ENCODE data around the gene GABPA.

GABPA gene

GRCh38 chr21:25790878-25791204 is 56.1 kb downstream of the GABPA start:
- Histone ChIP-seq H2BK15ac (ENCODE audit: low read length) (no peak overlapping the region), H2BK12ac (ENCODE audit: low read length) (no peak overlapping the region), H3K4ac (ENCODE audit: low read length) (no peak overlapping the region), H3K27ac (replicated peaks; ENCODE audit: low read length) (no peak overlapping the region), H4K91ac (ENCODE audit: low read depth, low read length, poor library complexity) (no peak overlapping the region), H2BK5ac (ENCODE audit: low read length) (no peak overlapping the region), H3K9ac (ENCODE audit: low read depth, low read length, poor library complexity) (no peak overlapping the region), H3K18ac (ENCODE audit: low read length) (no peak overlapping the region), H2AFZ (ENCODE audit: low read length) (peak overlapping the region; percentile 81), H3K4me2 (ENCODE audit: insufficient read depth, low read length, poor library complexity, severe bottlenecking) (no peak overlapping the region), H3K9me3 (replicated peaks in 1 of 2; ENCODE audit: control insufficient read depth in 2 of 2, insufficient read depth in 1 of 2, low read depth in 1 of 2, low read length in 2 of 2) (no peaks in the 10 kb centered on the region), H3K27me3 (ENCODE audit: control insufficient read depth in 3 of 3, insufficient read depth in 3 of 3, low read depth in 1 of 3, low read length in 3 of 3) (no peaks in the 10 kb centered on the region), H3K36me3 (replicated peaks in 1 of 2; ENCODE audit: control insufficient read depth in 2 of 2, insufficient read depth in 2 of 2, low read length in 2 of 2) (no peaks in the 10 kb centered on the region), H2BK120ac (ENCODE audit: low read depth, low read length) (no peak overlapping the region), H2AK5ac (ENCODE audit: low read depth, low read length) (no peak overlapping the region), H3K79me1 (ENCODE audit: low read depth, low read length) (no peaks in the 10 kb centered on the region), H3K4me3 (ENCODE audit: low read length in 2 of 2) (no peak overlapping the region), H3K14ac (ENCODE audit: low read length) (no peak overlapping the region), H4K8ac (ENCODE audit: low read depth, low read length) (no peak overlapping the region), H3K4me1 (ENCODE audit: control insufficient read depth in 2 of 2, insufficient read depth in 1 of 2, low read depth in 1 of 2, low read length in 2 of 2) (peaks cover 0 to 3% of the 10 kb centered on the region in 2 donors), H3K23ac (ENCODE audit: low read depth, low read length, poor library complexity) (no peak overlapping the region)
- no peak for DNase-seq (ENCODE audit: low spot score)

- Histone ChIP-seq H3K27me3 (ENCODE audit: control insufficient read depth in 3 of 3, insufficient read depth in 3 of 3, low read depth in 1 of 3, low read length in 3 of 3) (no peaks in the 10 kb centered on the region), H3K4me3 (ENCODE audit: low read length in 2 of 2) (no peak overlapping the region), H3K23ac (ENCODE audit: low read depth, low read length, poor library complexity) (no peak overlapping the region), H2AFZ (ENCODE audit: low read length) (no peak overlapping the region), H3K14ac (ENCODE audit: low read length) (no peak overlapping the region), H2BK5ac (ENCODE audit: low read length) (no peak overlapping the region), H3K27ac (replicated peaks; ENCODE audit: low read length) (no peak overlapping the region), H2BK15ac (ENCODE audit: low read length) (no peak overlapping the region), H4K91ac (ENCODE audit: low read depth, low read length, poor library complexity) (no peak overlapping the region), H3K9ac (ENCODE audit: low read depth, low read length, poor library complexity) (no peak overlapping the region), H3K18ac (ENCODE audit: low read length) (no peak overlapping the region), H2BK120ac (ENCODE audit: low read depth, low read length) (no peak overlapping the region), H4K8ac (ENCODE audit: low read depth, low read length) (no peak overlapping the region), H2AK5ac (ENCODE audit: low read depth, low read length) (no peak overlapping the region), H2BK12ac (ENCODE audit: low read length) (no peak overlapping the region), H3K36me3 (replicated peaks in 1 of 2; ENCODE audit: control insufficient read depth in 2 of 2, insufficient read depth in 2 of 2, low read length in 2 of 2) (no peaks in the 10 kb centered on the region), H3K9me3 (replicated peaks in 1 of 2; ENCODE audit: control insufficient read depth in 2 of 2, insufficient read depth in 1 of 2, low read depth in 1 of 2, low read length in 2 of 2) (no peaks in the 10 kb centered on the region), H3K79me1 (ENCODE audit: low read depth, low read length) (no peaks in the 10 kb centered on the region), H3K4me2 (ENCODE audit: insufficient read depth, low read length, poor library complexity, severe bottlenecking) (no peak overlapping the region), H3K4ac (ENCODE audit: low read length) (no peak overlapping the region), H3K4me1 (ENCODE audit: control insufficient read depth in 2 of 2, insufficient read depth in 1 of 2, low read depth in 1 of 2, low read length in 2 of 2) (peaks cover 0 to 3% of the 10 kb centered on the region in 2 donors)
- no peak for DNase-seq (ENCODE audit: low spot score)
- WGBS, 2 donors (ENCODE audit: extremely low coverage in 2 of 2, insufficient read length in 2 of 2, insufficient replicate concordance in 1 of 2), result no CpG with 5 or more reads among the region's 1 CpG
Measured at GRCh38 chr21:25791319-25791718, 56.5 kb downstream of the GABPA start.

GRCh38 chr21:25801217-25802014 is 66.6 kb downstream of the GABPA start:
- Histone ChIP-seq H2AFZ (ENCODE audit: low read length) (peak overlapping the region; percentile 87), H3K4me3 (ENCODE audit: low read length in 2 of 2) (no peak overlapping the region), H2AK5ac (ENCODE audit: low read depth, low read length) (no peak overlapping the region), H3K27ac (replicated peaks; ENCODE audit: low read length) (no peak overlapping the region), H4K91ac (ENCODE audit: low read depth, low read length, poor library complexity) (no peak overlapping the region), H3K79me1 (ENCODE audit: low read depth, low read length) (no peaks in the 10 kb centered on the region), H3K36me3 (replicated peaks in 1 of 2; ENCODE audit: control insufficient read depth in 2 of 2, insufficient read depth in 2 of 2, low read length in 2 of 2) (no peaks in the 10 kb centered on the region), H2BK12ac (ENCODE audit: low read length) (no peak overlapping the region), H3K18ac (ENCODE audit: low read length) (no peak overlapping the region), H2BK5ac (ENCODE audit: low read length) (no peak overlapping the region), H2BK15ac (ENCODE audit: low read length) (no peak overlapping the region), H3K14ac (ENCODE audit: low read length) (no peak overlapping the region), H3K27me3 (ENCODE audit: control insufficient read depth in 3 of 3, insufficient read depth in 3 of 3, low read depth in 1 of 3, low read length in 3 of 3) (peaks cover 0 to 12% (median 0%) of the 10 kb centered on the region in 3 experiments), H3K9me3 (replicated peaks in 1 of 2; ENCODE audit: control insufficient read depth in 2 of 2, insufficient read depth in 1 of 2, low read depth in 1 of 2, low read length in 2 of 2) (no peaks in the 10 kb centered on the region), H2BK120ac (ENCODE audit: low read depth, low read length) (no peak overlapping the region), H4K8ac (ENCODE audit: low read depth, low read length) (no peak overlapping the region), H3K4me2 (ENCODE audit: insufficient read depth, low read length, poor library complexity, severe bottlenecking) (no peak overlapping the region), H3K23ac (ENCODE audit: low read depth, low read length, poor library complexity) (no peak overlapping the region), H3K4ac (ENCODE audit: low read length) (no peak overlapping the region), H3K4me1 (ENCODE audit: control insufficient read depth in 2 of 2, insufficient read depth in 1 of 2, low read depth in 1 of 2, low read length in 2 of 2) (no peaks in the 10 kb centered on the region), H3K9ac (ENCODE audit: low read depth, low read length, poor library complexity) (no peak overlapping the region)
- peak; percentile 83 for DNase-seq (ENCODE audit: low spot score)
- no CpG with 5 or more reads among the region's 20 CpGs for WGBS, 2 donors (ENCODE audit: extremely low coverage in 2 of 2, insufficient read length in 2 of 2, insufficient replicate concordance in 1 of 2)

GRCh38 chr21:25806060-25806459 is 71.3 kb downstream of the GABPA start:
- no peak overlapping the region for H3K23ac ChIP-seq (ENCODE audit: low read depth, low read length, poor library complexity)
- no peak for DNase-seq (ENCODE audit: low spot score)
- H3K18ac ChIP-seq (ENCODE audit: low read length), result no peak overlapping the region
- peaks cover 0 to 9% (median 0%) of the 10 kb centered on the region in 3 experiments for H3K27me3 ChIP-seq (ENCODE audit: control insufficient read depth in 3 of 3, insufficient read depth in 3 of 3, low read depth in 1 of 3, low read length in 3 of 3)
- H3K9me3 ChIP-seq (replicated peaks in 1 of 2; ENCODE audit: control insufficient read depth in 2 of 2, insufficient read depth in 1 of 2, low read depth in 1 of 2, low read length in 2 of 2), result no peaks in the 10 kb centered on the region
- H3K27ac ChIP-seq (replicated peaks; ENCODE audit: low read length), result no peak overlapping the region
- H2BK5ac ChIP-seq (ENCODE audit: low read length), result no peak overlapping the region
- no peak overlapping the region for H2BK15ac ChIP-seq (ENCODE audit: low read length)
- H3K79me1 ChIP-seq (ENCODE audit: low read depth, low read length), result no peaks in the 10 kb centered on the region
- H2AFZ ChIP-seq (ENCODE audit: low read length), result no peak overlapping the region
- no peak overlapping the region for H3K4me3 ChIP-seq (ENCODE audit: low read length in 2 of 2)
- H3K36me3 ChIP-seq (replicated peaks in 1 of 2; ENCODE audit: control insufficient read depth in 2 of 2, insufficient read depth in 2 of 2, low read length in 2 of 2), result no peaks in the 10 kb centered on the region
- H3K9ac ChIP-seq (ENCODE audit: low read depth, low read length, poor library complexity), result no peak overlapping the region
- no peaks in the 10 kb centered on the region for H3K4me1 ChIP-seq (ENCODE audit: control insufficient read depth in 2 of 2, insufficient read depth in 1 of 2, low read depth in 1 of 2, low read length in 2 of 2)
- H3K4ac ChIP-seq (ENCODE audit: low read length), result no peak overlapping the region
- no peak overlapping the region for H3K4me2 ChIP-seq (ENCODE audit: insufficient read depth, low read length, poor library complexity, severe bottlenecking)
- no CpG with 5 or more reads among the region's 4 CpGs for WGBS, 2 donors (ENCODE audit: extremely low coverage in 2 of 2, insufficient read length in 2 of 2, insufficient replicate concordance in 1 of 2)
- no peak overlapping the region for H2BK12ac ChIP-seq (ENCODE audit: low read length)
- no peak overlapping the region for H2AK5ac ChIP-seq (ENCODE audit: low read depth, low read length)
- H2BK120ac ChIP-seq (ENCODE audit: low read depth, low read length), result no peak overlapping the region
- no peak overlapping the region for H4K8ac ChIP-seq (ENCODE audit: low read depth, low read length)
- no peak overlapping the region for H4K91ac ChIP-seq (ENCODE audit: low read depth, low read length, poor library complexity)
- no peak overlapping the region for H3K14ac ChIP-seq (ENCODE audit: low read length)

Data from neuronal stem cell (in vitro differentiated cells).